Stromal cell of bone marrow (primary cell): ENCODE results near the gene CACNA1S.
A peak's percentile ranks its signal among the peaks of the same experiment; 100 is the strongest.

Source experiments
- DNase-seq: peaks from one replicate; pipeline ENCODE4 v3.0.0-alpha.2; 2012; ENCODE audit warnings: low read depth

Gene CACNA1S

DNA sequence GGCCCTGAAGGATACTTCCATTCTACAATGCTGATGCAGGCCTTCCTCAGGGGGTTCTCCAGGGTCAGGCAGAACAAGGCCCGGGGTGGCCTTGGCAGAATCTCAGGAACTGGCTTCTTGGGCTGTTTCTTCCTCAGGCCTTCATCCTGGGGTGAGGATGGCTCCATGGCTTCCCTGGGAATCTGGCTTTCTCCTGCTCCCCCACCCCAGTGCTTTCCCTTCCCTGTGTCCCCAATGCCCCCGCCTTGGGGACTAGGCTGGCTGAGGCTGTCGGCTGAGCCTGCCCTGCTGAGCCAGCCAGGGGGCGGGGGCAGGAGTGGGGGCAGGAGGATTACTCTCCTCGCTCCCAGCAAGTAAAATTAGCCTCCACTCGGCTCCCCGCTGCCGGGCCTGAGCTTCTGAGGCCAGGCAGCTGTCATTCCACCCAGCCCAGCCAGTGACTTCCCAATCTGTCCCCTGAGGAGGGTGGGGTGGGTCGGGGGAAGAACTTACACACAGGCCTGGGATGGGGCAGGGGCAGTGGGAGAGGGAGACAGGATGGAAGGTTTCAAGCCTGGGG lies at the start of gene CACNA1S:
CACNA1S (minus strand) TSS at position 254 of the 559 bp plus-strand sequence; CDS start at position 167, 87 bp downstream.
- no peak for DNase-seq

DNA sequence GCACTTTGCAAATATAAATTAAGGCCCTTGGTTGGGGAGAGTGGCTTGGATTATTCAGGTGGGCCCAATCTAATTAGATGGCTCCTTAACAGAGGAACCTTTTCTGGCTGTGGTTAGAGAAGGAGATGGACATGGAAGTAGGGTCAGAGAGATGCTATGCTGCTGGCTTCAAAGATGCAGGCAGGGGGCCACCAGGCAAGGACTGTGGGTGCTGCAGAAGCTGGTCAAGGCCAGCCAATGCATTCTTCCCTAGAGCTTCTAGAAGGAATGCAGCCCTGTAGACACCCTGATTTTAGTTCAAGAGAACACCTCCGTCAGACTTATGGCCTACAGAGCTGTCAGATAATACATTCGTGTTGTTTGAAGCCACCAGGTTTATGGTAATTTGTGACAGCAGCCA lies 45.7 kb upstream of the CACNA1S start:
- no peak for DNase-seq

DNA sequence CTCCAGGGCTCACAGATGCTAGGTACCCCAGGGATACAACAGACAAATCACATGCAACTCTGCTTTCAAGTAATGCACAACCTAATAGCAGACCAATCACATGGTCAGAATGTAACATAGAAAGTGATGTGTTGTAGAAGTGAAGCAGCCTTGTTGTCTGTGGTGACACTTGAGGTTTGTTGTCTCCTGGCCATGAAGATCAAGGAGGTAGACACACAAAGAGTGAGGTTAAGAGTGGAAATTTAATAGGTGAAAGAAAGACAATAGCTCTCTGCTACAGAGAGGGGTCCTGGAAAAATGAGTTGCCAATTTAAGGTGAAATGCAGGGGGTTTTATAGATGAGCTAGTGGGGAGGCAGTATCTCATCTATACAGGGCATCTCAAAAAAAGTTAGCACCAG lies 44.6 kb upstream of the CACNA1S start:
- no peak for DNase-seq

DNA sequence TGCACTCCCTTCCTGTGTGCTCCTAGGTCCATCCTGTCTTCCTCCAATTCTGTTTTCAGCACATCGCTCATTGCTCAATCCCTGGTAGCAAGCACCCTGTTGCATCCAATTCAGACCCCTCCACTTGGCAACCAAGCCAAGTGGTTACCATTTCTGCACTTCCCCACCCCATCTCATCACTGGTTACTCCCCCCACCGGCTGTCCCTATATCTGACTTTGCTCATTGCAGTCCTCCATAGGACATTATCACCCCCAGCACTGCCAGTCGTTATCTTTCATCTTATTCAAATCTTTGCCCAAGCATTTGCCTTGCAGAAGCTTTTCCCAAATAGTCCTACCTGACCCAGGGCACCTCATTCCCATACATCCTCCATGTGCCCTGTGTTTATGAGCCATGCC lies 44.1 kb upstream of the CACNA1S start:
- DNase-seq = no peak

DNA sequence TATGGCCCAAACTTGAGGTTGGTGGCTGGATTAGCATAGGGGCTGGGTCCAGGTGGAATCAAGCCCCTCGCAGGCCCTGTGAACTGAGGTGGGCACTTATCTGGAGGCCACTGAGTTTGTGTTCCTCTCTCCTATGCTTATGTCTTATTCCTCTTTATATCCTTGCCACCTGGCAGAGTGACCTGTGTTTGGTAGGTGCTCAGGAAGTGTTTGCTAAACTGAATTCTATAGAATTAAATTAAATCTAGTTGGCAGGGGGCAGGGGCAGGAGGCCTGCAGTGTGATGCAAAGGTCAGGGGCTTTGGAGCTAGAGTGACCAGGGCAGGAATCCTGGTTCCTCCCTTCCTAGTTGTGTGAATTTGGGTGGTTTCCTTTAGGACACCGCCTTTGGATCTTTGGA lies 43.1 kb upstream of the CACNA1S start:
- DNase-seq = no peak

DNA sequence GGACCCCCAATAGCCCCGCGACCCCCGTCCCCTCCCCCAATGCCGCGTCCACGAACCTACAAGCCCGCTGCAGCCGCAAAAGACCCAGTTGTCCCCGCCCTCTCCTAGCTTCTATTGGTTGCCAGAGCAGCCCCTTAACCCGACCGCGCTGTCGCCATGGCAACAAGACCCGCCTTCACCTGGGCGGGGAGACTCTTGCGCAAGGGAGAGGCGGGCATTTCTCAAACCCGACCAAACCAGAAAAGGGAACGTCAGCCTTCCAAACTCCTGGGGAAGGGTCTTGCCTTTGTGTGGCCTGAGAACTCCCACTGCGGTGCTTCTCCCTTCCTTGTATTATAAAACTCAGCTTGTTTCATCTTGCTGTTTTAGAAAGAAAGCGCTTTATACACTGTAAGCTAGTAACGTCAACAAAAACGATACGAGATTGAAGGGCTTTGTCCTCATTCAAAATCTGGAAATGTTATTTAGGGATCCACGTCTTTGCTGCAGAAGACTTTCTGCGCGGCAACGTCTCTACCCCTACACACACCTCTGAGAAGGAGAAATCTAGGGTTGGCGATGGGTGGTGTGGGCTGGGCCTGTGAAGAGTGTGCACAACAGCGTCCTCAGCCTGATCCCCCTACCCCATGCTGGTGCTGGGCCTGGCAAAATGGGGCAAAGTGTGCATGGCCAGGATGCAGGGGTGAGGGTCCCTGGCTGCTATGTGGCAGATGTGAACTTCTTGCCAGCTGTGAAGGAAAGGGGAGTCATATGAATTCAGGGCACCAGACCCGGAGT lies 42.4 kb upstream of the CACNA1S start, which contains the start of gene TMEM9:
TMEM9 (minus strand) TSS at position 86 of the 777 bp plus-strand sequence. CDS start 551 bp downstream, outside the sequence.
- DNase-seq = peak; percentile 87

DNA sequence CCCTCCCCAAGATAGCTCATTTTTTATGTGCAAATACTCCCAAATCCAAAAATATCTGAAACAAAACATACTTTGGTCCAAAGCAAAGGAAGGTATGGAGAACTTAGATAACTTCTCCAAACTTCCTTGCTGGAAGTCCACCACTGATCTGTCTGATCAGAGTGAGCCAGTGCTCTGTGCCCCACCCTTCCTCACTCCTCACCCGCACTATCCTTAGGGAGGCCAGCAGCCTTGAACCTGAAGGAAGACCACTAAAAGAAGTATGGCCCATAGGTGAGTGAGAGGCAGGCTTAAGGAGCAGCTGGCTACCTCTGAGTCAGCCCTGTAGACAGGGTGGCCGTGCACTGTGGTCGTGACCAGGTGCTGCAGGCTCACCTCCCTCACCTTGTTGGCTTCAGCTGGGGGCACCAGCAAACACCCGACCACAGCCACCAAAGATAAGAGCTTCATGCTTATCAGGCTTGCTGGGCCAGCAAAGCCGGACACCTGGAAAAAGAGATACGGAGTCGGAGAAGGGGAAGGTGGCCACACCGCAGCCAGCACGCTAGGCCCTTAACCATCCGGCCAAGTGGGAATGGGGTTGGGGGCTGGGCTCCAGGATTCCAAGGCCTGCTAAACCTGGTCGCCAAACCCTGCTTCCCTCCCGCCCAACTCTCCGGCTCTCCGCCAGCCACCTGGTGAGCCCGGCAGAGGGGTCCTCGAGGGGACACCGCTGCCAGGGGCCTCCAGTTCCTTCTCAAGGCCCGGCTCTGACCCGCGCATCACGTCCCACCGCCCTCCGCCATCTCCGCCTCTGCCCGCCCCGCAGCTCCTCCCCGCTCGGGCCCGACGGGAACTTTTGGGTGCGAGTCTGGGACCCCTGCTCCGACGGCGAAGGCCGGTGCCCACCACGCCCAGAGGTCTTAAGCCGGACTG lies 41.5 kb upstream of the CACNA1S start:
- no peak for DNase-seq

DNA sequence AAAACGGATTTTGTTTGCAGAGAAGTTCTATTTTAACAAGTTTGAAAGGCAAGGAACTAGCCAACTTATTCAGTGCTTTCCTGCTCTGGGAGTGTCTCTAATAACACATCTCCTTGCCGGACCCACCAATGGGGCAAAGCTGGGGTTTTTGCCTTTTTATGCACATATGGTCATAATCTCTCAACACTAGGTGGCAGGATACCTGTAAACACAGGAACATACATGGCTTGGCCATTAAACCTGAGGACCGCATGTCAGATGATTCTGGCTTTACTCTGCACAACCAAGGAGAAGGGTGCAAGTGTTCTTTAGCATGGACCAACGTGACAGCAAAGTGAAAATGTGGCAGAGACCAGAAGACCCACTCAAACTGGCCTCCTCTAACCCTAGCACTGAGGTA lies 37.2 kb upstream of the CACNA1S start:
- peak; percentile 6 for DNase-seq

DNA sequence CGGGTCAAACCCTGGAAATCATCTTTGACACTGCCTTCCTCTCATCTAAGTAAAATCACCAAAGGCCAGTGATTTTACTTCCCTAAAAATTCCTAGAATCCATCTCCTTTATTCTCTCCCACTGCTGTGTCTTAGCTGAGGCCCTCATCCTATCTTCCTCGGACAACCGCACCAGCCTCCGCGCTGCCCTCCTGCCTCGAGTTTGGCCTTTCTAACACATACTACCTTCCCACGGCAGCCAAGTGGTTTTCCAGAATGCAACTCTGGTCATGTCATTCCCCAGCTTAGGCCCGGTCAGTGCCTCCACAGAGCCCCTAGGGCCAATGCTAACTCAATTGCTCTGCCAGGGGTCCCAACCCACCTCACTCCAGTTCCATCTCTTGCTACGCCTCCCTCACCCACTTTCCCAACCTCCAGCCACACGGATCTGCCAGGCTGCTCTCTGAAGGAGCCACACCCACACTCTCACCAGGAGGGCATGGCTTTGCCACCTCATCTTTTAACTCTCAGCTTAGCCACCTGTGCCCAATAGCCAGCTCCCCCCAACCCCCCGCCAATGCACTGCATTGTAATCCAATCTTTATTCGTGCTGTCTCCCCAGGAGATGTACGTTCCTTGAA lies 35.3 kb upstream of the CACNA1S start:
- no peak for DNase-seq

DNA sequence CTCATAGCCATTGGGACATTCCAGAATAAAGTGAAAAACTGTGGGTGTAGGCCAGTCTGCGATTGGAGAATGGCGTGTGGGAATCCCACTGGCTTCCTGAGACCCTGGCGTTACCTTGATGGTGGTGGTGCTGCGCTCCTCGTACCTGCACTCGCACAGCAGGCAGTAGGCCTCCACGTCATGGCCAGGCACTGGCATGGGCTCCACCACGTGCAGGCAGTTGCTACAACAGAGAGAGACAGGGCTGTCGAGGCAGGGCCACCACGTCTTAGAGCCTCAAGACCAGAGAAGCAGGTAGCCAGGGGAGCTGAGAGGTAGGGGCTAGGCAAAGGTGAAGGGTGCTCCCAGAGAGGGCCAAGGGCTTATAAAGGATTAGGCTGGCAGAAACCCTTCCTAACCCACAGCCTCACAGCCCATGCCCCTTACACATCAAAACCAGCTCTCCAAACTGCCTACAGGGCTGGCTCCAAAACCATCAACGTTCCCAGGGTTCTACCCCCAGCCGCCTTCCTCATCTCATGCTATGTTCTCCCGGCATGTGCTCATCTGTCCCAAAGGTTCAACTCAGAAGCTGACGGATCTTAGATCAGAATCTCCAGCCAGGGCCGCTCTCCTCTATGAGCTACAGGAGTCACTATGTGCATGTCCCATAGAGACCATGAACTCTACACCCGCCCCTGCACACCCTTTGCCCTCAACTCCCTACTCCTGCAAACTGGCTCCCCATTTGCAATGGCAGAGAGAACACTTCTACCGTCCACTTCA lies 34.6 kb upstream of the CACNA1S start:
- no peak for DNase-seq

DNA sequence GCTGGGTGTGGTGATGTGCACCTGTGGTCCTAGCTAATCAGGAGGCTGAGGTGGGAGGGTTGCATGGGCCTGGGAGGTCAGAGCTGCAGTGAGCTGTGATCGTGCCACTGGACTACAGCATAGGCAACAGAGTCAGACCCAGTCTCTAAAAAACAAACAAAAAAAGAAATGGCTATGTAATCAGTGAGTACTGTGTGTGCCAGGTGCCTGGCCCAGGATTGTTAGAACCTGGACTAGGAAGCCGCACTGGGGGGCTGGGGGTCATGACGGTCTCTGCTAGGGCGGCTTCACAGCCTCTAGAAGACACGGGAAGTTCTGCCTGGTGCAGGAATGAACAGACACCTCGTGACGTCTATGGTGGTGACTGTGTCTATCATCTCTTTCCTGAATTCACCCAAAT lies 33.6 kb upstream of the CACNA1S start:
- no peak for DNase-seq

DNA sequence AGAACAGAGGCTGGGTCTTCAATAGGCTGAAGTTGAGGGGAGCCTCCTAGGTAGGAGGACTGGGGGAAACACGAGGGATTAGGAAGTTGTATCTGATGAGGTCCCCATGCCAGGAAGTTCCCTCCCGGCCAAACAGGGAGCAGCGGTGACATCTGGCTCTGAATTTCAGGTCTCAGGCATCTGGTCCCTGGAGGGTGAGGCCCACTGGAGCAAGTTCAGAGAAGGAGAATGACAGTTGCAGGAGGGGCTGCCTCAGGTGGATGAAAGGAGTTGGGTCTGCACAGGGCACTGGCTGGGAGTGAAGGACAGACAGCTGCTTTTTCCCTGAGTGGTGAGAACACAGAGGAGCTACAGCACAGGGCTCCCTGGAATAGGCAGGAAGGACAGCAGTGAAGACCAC lies 32.9 kb upstream of the CACNA1S start:
- DNase-seq = no peak

DNA sequence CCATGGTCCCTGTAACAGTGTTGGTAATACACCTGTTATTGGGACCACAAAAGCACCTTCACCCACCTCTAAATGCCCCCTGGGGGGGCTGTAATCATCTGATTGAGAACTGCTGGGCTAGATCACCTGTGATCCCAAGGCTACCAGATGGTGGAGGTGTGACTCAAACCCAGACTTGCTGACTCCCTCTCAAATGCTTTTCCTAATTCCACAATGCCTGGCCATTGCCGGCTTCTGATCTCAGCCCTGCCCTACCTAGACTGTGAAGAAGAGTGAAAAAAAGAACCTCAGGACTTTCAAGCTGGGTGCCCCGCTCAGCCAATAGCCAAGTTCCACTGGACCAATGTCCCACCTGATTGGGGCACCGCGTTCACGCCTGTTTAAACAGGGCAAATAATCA lies 32.5 kb upstream of the CACNA1S start:
- DNase-seq = no peak

DNA sequence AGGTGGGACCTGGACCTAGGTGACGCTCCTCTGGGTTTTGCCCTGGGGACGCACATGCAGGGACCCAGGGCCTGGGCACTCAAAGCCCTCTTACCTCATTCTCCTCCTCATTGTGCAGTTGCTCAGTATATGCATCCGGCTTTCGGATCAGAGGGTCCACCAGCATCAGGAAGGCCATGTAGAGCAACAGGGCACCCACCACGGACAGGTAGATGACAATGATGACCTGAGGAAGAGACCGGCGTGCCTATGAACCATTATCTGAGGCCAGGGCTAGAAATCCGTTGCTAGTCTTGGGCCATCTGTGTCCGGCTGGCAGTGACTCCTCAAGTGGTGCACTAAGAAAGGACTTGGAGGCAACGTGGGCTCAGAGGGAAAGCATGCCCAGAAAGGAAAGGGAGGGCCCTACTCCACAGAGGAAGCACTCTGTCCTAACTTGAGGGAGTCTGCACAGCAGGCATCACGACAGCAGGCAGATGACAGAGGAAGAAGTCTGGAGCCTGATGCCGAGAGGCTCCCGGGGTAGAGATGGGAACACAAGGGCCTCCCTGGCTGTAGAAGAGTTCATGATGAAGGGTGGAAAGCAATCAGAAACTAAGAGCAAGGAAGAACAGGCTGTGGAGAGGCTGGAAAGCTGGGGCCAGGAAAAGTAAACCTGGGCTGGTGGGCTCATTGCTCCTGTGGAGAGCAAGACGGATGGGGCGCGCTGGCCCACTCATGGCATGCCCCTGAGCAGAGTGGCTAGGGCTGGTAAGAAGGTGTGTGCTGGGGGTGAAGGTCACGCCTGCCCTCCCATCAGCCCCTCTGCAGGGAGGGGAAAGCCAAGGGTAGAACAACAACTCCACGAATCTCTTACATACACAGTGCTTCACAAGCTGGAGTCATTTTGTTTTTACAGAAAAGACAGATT lies 31.8 kb upstream of the CACNA1S start:
- no peak for DNase-seq

DNA sequence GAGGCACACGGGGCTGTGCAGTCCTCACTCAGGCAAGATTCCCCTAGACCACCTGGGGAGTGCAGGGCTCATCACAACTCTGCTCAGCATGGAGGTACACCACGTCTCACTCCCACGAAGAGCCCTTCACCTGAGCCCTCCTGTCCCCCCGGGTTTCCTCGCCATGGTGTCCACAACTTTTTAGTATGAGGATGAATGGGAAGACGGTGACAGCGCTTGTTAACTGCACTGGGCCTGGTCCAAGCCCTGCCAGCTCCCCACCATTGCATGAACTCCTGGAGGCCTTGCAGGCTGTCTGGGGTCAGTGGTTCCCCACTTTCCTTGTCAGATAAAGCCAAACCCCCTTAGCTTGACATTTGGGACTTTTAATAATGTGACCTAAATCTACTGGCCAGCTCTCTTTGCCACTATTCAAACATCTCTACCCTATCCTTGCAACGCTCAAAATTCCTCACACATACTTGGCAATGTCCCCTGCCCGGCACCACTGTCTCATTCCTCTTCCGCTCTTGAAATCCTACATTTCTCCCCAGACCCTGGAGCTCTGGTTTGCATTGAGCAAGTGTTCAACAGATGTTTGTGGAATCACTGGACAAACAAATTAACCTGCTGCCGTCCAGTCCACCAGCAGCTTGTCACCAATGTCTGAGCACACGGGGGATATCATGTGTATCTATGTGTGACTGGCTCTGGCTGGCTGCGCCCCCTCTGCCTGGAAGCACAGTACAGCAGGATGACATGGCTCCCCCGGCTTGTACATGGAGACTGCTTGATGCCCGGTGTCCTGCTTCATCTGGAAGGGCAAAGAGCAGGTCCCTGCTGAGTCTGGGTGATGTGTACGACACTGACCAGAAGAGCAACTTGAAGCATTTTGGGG lies 30.9 kb upstream of the CACNA1S start:
- no peak for DNase-seq

DNA sequence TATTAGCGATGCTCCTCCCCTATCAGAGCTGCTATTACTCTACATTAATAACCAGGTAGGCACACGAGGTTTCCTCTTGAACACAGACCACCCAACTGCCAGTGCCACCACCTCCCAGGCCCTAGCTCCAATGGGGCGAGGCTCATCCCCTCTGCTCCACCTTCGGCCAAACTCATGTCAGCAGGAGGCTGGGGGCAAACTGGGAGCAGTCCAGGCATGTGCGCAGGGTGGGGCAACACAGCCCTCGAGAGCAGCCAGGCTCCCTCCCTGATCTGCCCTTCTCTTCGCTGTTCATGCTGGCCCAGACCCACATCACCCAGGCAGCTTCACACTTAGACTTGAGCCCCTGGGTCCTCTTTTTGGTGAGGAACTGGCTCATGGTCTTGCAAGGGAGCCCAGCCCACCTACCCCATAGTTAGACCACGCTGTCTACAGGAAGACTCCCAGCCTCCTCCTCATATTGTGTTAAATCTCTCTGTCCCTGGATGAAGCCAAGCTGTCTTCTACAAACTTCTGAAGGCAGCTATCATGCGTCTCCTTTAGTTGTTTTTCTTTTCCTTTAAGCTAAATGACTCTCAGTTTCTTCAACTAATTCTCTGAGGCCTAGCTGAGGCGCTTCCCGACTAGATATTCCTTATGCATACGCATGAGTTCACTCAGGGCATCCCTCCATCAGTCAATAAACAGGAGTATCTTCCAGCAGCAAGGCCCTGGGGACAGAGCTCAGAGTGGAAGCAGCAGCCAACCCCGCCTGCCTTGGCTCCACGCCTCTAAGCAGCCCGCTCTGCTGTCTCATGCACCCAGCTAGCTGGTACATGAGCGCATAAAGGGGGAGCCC lies 30.0 kb upstream of the CACNA1S start:
- DNase-seq = no peak

DNA sequence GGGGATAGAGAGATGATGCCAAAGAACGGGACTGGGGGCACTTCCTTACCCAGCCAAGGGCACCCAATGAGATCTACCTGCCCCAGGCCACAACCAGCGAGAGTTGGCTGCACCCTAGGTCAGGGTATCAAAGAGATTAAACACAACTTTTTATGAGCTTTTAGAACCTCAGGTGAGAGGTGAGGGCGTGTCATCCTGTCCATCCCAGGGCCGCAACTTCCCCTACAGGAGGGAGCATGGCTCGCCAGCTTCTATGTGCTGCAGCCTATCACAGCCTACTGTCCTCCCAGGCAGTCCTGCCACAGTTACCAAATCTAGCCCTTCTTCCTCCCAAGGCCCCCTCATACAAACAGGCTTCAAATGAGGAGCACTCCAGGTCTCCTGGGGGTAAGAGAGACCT lies 29.2 kb upstream of the CACNA1S start:
- no peak for DNase-seq

DNA sequence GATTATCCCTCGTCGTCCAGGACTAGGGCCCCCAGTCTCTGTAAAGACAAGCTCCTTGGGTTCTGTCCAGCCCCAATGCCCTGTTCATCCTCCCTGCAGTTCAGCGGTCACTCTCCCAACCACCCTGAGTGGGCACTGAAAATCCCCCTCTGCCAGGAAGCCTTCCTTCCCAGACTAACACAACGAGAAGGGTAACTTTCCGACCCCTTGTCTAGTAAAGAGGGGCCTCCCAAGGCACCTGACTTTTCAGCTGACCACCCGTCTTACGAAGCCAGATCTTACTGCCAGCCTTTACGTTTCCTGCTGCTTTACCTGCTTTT lies 28.7 kb upstream of the CACNA1S start:
- DNase-seq = no peak
